Activated CD4-positive, alpha-beta T cell treated with anti-CD3 and anti-CD28 coated beads, Interleukin-2, amount 10 ng/mL, durations not matched to agents 24 days and 14 days (primary cell): Measurements from ENCODE around the gene SLC23A3. TPM values are rescaled to one million over a fixed set of nuclear protein-coding genes. Genes with fewer than 3 reads are reported as not detected.

Experiments used
- DNase-seq: peaks from one replicate; pipeline ENCODE4 v3.0.0; 2022
- H3K27ac Mint-ChIP-seq: one replicate; pipeline ENCODE4 v1.8.0; 2022; ENCODE audit warnings: mild to moderate bottlenecking, mixed read lengths
- H3K27me3 Mint-ChIP-seq: one replicate; pipeline ENCODE4 v1.8.0; 2022; ENCODE audit warnings: mixed read lengths
- H3K36me3 Mint-ChIP-seq: one replicate; pipeline ENCODE4 v1.8.0; 2022; ENCODE audit warnings: low read depth, mild to moderate bottlenecking, mixed read lengths
- H3K4me1 Mint-ChIP-seq: one replicate; pipeline ENCODE4 v1.8.0; 2021; ENCODE audit warnings: mixed read lengths
- H3K4me3 Mint-ChIP-seq: one replicate; pipeline ENCODE4 v1.8.0; 2022; ENCODE audit warnings: mild to moderate bottlenecking, moderate library complexity, mixed read lengths
- H3K9me3 Mint-ChIP-seq: one replicate; pipeline ENCODE4 v1.8.0; 2021; ENCODE audit warnings: mixed read lengths
- intact Hi-C: fragments of 100-400 bp; cut with micrococcal nuclease; formaldehyde crosslinking; loops from one replicate; pipeline ENCODE4 v1.15.1; 2023
- total RNA-seq: library from RNA; stranded (reverse); gene quantifications from 2 replicates; pipeline ENCODE4 v1.2.3, GENCODE V29; 2022

SLC23A3 gene
- total RNA-seq, 1 donor from 2014 or later, result 2.3 TPM

- peak overlapping the region; percentile 84 for H3K27ac Mint-ChIP-seq
- H3K9me3 Mint-ChIP-seq, result no peaks in the 10 kb centered on the region
- H3K4me3 Mint-ChIP-seq, result peak overlapping the region; percentile 94
- no peaks in the 10 kb centered on the region for H3K27me3 Mint-ChIP-seq
- peaks cover 53% of the 10 kb centered on the region for H3K36me3 Mint-ChIP-seq
- intact Hi-C loops, result loop anchor here (2.0 to 5.0 kb wide), 4 partner anchors 119 to 959 kb away; partner anchors contain the start of genes ARPC2, CNOT9, CTDSP1 and USP37
- peak; percentile 78 for DNase-seq
- peaks cover 52% of the 10 kb centered on the region for H3K4me1 Mint-ChIP-seq
These were observed 6.3 kb upstream of the SLC23A3 start for GRCh38 chr2:219175928-219176817.

DNA sequence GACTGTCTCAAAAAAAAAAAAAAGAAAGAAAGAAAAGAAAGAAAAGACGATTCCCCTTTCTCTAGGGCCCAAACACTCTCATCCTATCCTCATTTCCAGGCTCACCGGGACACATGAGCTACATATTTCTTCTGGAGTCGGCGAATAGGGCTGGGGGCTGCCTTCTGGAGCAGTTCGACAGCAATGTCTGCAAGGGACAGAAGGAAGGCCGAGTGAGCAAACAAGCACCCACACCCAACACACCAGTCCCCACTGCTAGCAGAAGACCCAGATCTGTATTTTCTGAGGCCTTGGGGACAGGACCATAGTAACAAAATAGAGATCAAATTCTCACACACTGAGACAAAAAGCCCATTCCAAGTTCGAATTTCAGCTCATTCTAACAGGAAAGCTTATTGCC, 5.7 kb upstream of the SLC23A3 start:
- intact Hi-C loops, result loop anchor here (5.0 kb wide), 1 partner anchor 958 kb away; the partner anchor contains the start of gene ARPC2
- Mint-ChIP-seq H3K9me3 (no peaks in the 10 kb centered on the region), H3K27me3 (no peaks in the 10 kb centered on the region), H3K4me1 (peaks cover 45% of the 10 kb centered on the region), H3K27ac (peak overlapping the region; percentile 84), H3K4me3 (peak overlapping the region; percentile 94), H3K36me3 (peaks cover 48% of the 10 kb centered on the region)
- DNase-seq, result peak; percentile 56

GRCh38 chr2:219174801-219175200, 5.0 kb upstream of the SLC23A3 start:
- H3K27ac Mint-ChIP-seq, result peak overlapping the region; percentile 67
- peak overlapping the region; percentile 94 for H3K4me3 Mint-ChIP-seq
- peaks cover 43% of the 10 kb centered on the region for H3K36me3 Mint-ChIP-seq
- peaks cover 41% of the 10 kb centered on the region for H3K4me1 Mint-ChIP-seq
- intact Hi-C loops, result loop anchor here (5.0 kb wide), 1 partner anchor 958 kb away; the partner anchor contains the start of gene ARPC2
- no peaks in the 10 kb centered on the region for H3K9me3 Mint-ChIP-seq
- no peaks in the 10 kb centered on the region for H3K27me3 Mint-ChIP-seq
- DNase-seq, result peak; percentile 55

- H3K4me1 Mint-ChIP-seq, result peaks cover 34% of the 10 kb centered on the region
- H3K27ac Mint-ChIP-seq, result peak overlapping the region; percentile 67
- H3K36me3 Mint-ChIP-seq, result peaks cover 40% of the 10 kb centered on the region
- H3K4me3 Mint-ChIP-seq, result peak overlapping the region; percentile 94
- no peaks in the 10 kb centered on the region for H3K9me3 Mint-ChIP-seq
- intact Hi-C loops, result no loop called here
- DNase-seq, result peak; percentile 49
- no peaks in the 10 kb centered on the region for H3K27me3 Mint-ChIP-seq
These were observed 4.3 kb upstream of the SLC23A3 start for GRCh38 chr2:219174146-219174545.

- no peaks in the 10 kb centered on the region for H3K27me3 Mint-ChIP-seq
- intact Hi-C loops, result no loop called here
- peaks cover 39% of the 10 kb centered on the region for H3K36me3 Mint-ChIP-seq
- H3K4me3 Mint-ChIP-seq, result no peak overlapping the region
- no peak overlapping the region for H3K27ac Mint-ChIP-seq
- H3K4me1 Mint-ChIP-seq, result peaks cover 28% of the 10 kb centered on the region
- H3K9me3 Mint-ChIP-seq, result no peaks in the 10 kb centered on the region
- peak; percentile 56 for DNase-seq
These were observed 3.3 kb upstream of the SLC23A3 start for GRCh38 chr2:219173176-219173575.

DNA sequence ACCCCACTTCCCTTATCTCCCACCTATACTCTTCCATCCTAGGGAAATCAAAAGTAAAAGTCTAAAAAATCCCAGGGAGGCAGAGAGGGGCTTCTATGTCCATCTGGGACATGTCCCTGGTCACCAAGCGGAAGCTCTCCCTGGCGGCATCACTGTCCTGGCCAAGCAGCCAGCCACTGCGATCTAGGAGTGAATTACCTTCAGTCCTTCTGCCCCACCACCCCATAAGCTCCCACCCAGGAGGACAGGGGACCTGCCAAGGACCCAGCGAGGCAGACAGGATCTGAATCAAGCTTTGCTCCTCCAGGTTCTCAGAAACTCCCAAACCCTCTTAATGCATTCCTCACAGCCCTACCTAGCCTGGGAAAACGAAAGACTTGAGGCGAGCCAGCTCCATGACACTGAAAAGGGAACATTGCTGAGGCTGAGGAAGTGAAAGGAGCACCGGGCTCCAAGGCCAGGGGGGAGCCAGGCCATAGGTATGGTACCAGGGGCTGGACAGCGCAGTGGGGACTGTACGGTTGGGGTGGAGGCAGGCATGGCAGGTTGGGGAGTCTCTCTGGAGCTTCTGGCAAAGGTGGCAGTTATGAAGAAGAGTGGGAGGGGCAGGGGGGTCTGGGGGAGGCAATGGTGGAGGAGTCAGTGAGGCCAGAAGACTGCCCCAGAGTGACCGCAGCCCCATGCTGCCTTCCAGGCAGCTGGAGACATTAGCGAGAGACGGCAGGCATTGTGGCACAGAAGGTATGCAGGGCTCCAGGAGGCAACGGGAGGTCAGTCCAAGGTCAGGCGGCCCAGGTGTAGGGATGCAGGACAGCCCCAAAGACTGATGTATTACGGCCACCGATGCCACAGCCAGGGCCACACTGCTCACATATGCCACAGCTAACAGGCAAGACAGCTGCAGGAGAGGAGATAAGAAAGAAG, 2.7 kb upstream of the SLC23A3 start:
- H3K4me1 Mint-ChIP-seq, result peaks cover 26% of the 10 kb centered on the region
- no peak overlapping the region for H3K4me3 Mint-ChIP-seq
- peak; percentile 53 for DNase-seq
- H3K36me3 Mint-ChIP-seq, result peaks cover 38% of the 10 kb centered on the region
- H3K27me3 Mint-ChIP-seq, result no peaks in the 10 kb centered on the region
- intact Hi-C loops, result no loop called here
- H3K9me3 Mint-ChIP-seq, result no peaks in the 10 kb centered on the region
- no peak overlapping the region for H3K27ac Mint-ChIP-seq

GRCh38 chr2:219171231-219171651, 1.4 kb upstream of the SLC23A3 start:
- H3K4me3 Mint-ChIP-seq, result no peak overlapping the region
- H3K36me3 Mint-ChIP-seq, result peaks cover 37% of the 10 kb centered on the region

GRCh38 chr2:219168932-219169331, 897 bp downstream of the SLC23A3 start:
- peaks cover 25% of the 10 kb centered on the region for H3K36me3 Mint-ChIP-seq

More at GRCh38 chr2:219171231-219171651, 1.4 kb upstream of the SLC23A3 start:
- Mint-ChIP-seq H3K9me3 (no peaks in the 10 kb centered on the region), H3K27ac (no peak overlapping the region), H3K4me1 (peaks cover 21% of the 10 kb centered on the region), H3K27me3 (no peaks in the 10 kb centered on the region)
- intact Hi-C loops, result no loop called here
- DNase-seq, result peak; percentile 83

GRCh38 chr2:219168526-219168925, 1.3 kb downstream of the SLC23A3 start:
- Mint-ChIP-seq H3K4me1 (peaks cover 3% of the 10 kb centered on the region), H3K27ac (no peak overlapping the region), H3K27me3 (no peaks in the 10 kb centered on the region), H3K36me3 (peaks cover 24% of the 10 kb centered on the region), H3K4me3 (no peak overlapping the region), H3K9me3 (no peaks in the 10 kb centered on the region)
- peak; percentile 51 for DNase-seq
- intact Hi-C loops, result no loop called here

More at GRCh38 chr2:219168932-219169331, 897 bp downstream of the SLC23A3 start:
- H3K27ac Mint-ChIP-seq, result no peak overlapping the region
- intact Hi-C loops, result no loop called here
- H3K9me3 Mint-ChIP-seq, result no peaks in the 10 kb centered on the region
- peaks cover 3% of the 10 kb centered on the region for H3K4me1 Mint-ChIP-seq
- H3K27me3 Mint-ChIP-seq, result no peaks in the 10 kb centered on the region
- H3K4me3 Mint-ChIP-seq, result no peak overlapping the region
- DNase-seq, result peak; percentile 54

DNA sequence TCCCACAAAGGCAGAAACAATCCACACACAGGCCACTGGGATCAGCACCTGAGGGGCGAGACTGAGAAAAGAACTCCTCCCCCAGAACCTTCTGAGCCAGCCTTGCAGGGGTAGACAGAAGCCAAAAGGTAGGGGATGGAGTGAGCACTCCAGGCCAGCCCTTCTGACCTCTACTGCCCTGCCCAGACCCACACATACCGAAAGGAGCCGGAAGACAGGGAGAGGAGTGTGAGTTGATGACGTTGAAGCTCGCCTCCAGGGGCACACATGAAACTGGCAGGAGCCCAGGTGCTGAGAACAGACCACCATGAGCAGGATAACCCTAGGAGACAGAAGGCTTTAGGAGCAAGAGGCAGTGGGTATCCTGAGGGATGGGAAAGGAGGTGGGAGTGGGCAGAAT, 1.8 kb downstream of the SLC23A3 start:
- intact Hi-C loops, result no loop called here
- Mint-ChIP-seq H3K36me3 (peaks cover 20% of the 10 kb centered on the region), H3K4me1 (no peaks in the 10 kb centered on the region), H3K27me3 (no peaks in the 10 kb centered on the region), H3K4me3 (no peak overlapping the region), H3K9me3 (no peaks in the 10 kb centered on the region), H3K27ac (no peak overlapping the region)
- peak; percentile 51 for DNase-seq

- peaks cover 12% of the 10 kb centered on the region for H3K4me1 Mint-ChIP-seq
- no peak overlapping the region for H3K27ac Mint-ChIP-seq
- peak; percentile 51 for DNase-seq
- no peaks in the 10 kb centered on the region for H3K27me3 Mint-ChIP-seq
- H3K36me3 Mint-ChIP-seq, result peaks cover 5% of the 10 kb centered on the region
- intact Hi-C loops, result no loop called here
- no peak overlapping the region for H3K4me3 Mint-ChIP-seq
- H3K9me3 Mint-ChIP-seq, result no peaks in the 10 kb centered on the region
These were observed 4.5 kb downstream of the SLC23A3 start for GRCh38 chr2:219165058-219165911.

DNA sequence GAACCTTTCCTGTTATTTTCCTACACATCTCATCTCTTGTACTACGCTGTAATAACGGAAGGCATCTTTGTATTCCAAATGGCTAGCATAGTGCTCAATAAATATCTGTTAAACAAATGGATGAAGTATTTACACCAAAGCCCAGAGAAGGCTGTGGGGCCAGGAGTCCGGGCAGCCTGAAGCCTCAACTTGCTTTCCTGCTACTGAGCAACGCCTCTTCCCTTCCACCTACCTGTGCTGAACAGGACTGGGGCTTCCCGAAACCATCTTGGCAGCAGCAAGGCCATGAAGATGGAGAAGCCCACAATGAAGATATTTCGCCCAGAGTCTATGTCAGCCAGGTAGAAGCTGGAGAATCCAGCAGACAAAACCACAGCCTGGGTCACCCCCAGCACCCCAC, 6.7 kb downstream of the SLC23A3 start:
- no peak overlapping the region for H3K27ac Mint-ChIP-seq
- H3K27me3 Mint-ChIP-seq, result no peaks in the 10 kb centered on the region
- no peak for DNase-seq
- intact Hi-C loops, result loop anchor here (5.0 kb wide), 1 partner anchor 506 kb away; the partner anchor contains the start of genes BCS1L and ZNF142
- no peak overlapping the region for H3K4me3 Mint-ChIP-seq
- H3K36me3 Mint-ChIP-seq, result peaks cover 5% of the 10 kb centered on the region
- H3K4me1 Mint-ChIP-seq, result peaks cover 20% of the 10 kb centered on the region
- no peaks in the 10 kb centered on the region for H3K9me3 Mint-ChIP-seq

DNA sequence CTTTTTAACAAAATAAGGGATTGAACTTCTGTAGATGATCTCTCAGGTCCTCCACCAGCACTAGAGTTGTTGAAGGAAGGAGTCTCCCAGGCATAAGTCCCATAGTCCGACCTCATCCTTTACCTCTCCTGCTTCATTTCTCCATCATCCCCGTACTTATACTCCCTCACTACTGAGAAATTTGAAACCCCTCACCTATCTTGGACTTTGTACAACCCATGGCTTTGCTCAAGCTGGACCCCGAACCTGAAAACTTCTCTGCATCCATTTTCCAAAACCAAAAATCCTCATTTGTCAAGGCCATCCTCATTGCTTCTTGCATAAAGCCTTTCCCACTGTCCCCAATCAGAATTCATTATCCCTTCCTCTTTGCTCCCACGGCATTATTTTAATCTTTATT, 8.7 kb downstream of the SLC23A3 start:
- DNase-seq, result no peak
- no peaks in the 10 kb centered on the region for H3K9me3 Mint-ChIP-seq
- peaks cover 12% of the 10 kb centered on the region for H3K36me3 Mint-ChIP-seq
- H3K4me1 Mint-ChIP-seq, result peaks cover 20% of the 10 kb centered on the region
- H3K4me3 Mint-ChIP-seq, result peak overlapping the region; percentile 88
- intact Hi-C loops, result loop anchor here (5.0 kb wide), 1 partner anchor 504 kb away; the partner anchor contains the start of genes BCS1L and ZNF142
- no peaks in the 10 kb centered on the region for H3K27me3 Mint-ChIP-seq
- peak overlapping the region; percentile 97 for H3K27ac Mint-ChIP-seq
